ENCODE data around the gene WFIKKN1.
"Not testable (repeated sequence)": the region's sequence is repeated elsewhere in the genome, so short reads cannot be mapped to it uniquely, and the experiment has no call there.

WFIKKN1 gene

GRCh38 chr16:595942-596735 lies 34.6 kb upstream of the WFIKKN1 start:
- DNase-seq, result no peak

DNA sequence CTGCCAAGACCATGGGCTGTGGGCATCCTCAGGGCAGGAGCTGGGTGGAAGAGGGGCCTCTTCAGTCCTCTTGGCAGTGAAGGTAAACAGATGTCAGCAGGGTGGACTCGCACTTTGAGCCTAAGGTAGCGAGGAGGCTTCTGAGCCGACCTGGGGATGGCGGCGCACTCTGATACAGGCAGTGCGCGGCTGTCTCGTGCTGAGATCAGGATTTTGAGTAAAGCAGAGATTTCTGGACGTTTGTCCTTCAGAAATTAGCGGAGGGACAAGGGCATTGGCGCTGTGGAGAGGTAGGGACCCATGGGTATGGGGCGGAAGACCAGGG lies 34.1 kb upstream of the WFIKKN1 start:
- DNase-seq, result no peak

GRCh38 chr16:597655-598054 lies 33.1 kb upstream of the WFIKKN1 start:
- not testable (repeated sequence) for DNase-seq

DNA sequence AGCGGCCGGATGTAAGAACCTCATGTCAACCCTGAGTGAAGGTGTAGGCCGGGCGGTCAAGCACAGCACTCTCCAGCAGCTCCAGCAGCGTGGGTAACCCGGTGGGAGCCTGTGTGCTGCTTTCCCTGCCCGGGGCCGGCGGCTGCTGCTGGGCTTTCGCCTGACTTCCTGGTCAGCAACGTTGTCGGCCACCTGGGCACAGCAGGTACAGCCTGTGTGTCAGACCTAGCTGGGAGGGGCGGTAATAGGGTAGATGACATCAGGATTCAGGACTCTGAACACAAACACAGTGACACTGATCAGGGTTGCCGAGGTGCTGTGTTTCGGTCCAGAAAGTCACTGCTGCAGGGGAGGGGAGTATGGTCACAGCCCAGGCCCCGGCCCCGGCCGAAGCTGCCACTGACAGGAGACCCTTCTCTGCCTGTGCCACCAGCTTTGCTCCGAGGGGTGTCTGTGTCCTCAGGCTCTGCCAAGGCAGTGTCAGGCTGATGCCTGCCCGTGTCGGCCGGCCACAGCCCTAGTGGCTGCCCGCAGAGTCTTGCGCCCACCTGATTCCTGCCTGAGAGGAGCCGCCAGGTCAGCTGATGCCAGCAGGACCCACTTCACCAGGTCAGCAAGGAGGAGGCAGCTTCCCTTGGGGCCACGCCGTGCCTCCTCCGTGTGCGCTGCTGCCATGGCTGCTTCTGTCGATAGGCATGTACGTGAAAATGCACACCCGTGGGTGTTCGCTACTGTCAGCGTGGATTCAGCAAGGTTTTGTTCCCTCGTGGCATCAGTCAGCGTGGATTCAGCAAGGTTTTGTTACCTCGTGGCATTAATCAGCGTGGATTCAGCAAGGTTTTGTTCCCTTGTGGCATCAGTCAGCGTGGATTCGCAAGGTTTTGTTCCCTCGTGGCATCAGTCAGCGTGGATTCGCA lies 31.7 kb upstream of the WFIKKN1 start:
- DNase-seq, result no peak

- no peak for DNase-seq
Measured at GRCh38 chr16:600781-601180, 30.0 kb upstream of the WFIKKN1 start.

GRCh38 chr16:603933-604332 lies 26.9 kb upstream of the WFIKKN1 start:
- DNase-seq, result no peak

GRCh38 chr16:606656-607307 lies 24.0 kb upstream of the WFIKKN1 start:
- DNase-seq, result no peak

GRCh38 chr16:608019-608418 lies 22.8 kb upstream of the WFIKKN1 start:
- no peak for DNase-seq

DNA sequence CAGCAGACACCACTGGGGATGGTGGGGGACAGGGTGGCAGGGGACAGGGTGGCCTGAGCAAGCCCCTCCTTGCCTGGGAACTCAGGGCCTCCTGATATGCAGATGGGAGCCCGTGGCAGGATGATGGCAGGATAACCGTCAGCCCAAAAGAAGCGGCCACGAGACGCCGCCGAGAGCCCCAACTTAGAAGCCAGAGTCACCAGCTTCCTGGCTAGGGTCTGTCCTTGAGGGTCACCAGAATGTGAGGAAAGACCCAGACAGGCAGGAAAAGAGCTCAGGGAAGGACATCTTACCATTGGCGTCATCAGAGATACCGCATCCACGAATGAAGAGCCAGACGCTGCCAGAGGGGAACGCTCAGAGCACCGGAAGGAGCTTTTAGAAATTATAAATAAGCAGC lies 21.5 kb upstream of the WFIKKN1 start:
- DNase-seq, result no peak

DNA sequence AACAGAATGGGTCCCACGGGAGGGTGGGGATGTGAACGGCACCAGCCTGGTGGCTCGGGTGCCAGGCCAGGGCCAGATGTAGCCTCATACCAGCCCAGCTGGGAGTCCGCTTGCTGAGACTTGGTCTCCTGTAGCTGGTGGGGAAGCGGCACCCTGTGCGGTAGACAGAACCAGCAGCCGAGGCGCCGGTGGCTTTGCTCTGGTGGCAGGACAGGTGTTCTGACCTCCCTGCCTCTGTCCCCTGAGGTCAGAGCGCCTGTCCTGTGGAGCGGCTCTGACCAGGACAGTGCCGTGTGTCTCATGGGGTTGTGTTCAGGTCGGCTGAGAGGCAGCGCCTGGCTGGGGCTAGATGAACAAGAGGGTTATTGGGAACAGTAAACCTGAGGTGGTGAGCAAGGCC lies 20.8 kb upstream of the WFIKKN1 start:
- DNase-seq, result no peak

DNA sequence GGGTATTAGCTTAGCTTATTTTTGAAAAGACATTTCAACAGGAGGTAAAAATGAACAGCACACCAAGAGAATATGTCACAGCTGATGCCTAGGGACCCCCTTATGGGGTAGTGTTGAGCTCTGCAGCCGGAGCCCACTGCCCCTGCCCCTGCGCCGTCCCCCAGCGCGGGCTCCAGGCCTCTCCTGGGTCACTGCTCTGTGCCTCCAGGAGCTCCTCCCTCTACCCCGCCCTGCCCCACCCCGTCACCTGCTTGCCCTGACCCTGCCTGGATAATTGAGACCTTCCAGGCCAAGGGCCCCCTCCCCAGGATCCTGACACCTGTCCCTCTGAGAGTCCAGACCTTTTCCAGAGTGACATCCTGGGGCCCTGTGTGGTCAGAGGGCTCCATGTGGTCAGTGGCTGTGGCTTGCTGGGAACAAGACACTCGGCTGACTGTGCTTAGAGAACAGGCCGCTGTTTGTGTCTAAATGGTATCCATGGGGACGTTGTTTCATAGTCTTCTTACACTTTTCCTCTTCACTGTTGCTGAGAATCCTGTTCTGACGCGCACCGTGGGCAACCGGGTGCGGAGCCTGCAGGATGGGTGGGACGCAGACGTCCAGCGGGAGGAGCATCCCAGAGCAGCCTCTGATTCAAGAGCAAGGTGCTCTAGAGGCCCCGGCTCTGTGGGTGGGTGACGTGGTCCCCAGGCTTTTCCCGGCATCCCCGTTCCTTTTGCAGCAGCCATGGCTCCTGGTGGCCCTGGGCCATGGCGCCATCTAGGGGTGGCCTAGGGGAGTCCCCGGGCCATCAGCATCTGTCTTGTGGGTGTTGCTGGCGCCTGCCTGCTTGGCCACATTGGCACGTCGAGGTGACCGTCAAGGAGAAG lies 20.0 kb upstream of the WFIKKN1 start:
- DNase-seq, result peak; percentile 83

DNA sequence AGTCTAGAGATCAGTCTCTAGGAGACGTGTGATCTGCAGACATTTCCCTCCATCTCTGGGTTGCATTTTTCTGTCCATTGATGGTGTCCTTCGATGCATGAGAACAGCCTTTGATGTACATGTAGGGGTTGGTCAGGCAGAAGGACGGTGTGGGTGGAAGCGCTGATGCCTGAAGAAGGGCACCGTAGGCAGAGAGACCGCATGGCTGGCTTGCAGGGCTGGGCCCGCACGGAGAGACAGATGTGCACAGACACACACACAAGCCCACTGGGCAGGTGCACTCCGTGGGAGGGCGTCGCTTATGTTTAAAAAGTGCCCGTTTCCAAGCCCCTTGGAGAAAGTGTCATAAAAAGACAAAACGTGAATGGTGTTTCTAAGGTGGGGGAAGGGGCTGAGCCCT lies 15.7 kb upstream of the WFIKKN1 start:
- no peak for DNase-seq

DNA sequence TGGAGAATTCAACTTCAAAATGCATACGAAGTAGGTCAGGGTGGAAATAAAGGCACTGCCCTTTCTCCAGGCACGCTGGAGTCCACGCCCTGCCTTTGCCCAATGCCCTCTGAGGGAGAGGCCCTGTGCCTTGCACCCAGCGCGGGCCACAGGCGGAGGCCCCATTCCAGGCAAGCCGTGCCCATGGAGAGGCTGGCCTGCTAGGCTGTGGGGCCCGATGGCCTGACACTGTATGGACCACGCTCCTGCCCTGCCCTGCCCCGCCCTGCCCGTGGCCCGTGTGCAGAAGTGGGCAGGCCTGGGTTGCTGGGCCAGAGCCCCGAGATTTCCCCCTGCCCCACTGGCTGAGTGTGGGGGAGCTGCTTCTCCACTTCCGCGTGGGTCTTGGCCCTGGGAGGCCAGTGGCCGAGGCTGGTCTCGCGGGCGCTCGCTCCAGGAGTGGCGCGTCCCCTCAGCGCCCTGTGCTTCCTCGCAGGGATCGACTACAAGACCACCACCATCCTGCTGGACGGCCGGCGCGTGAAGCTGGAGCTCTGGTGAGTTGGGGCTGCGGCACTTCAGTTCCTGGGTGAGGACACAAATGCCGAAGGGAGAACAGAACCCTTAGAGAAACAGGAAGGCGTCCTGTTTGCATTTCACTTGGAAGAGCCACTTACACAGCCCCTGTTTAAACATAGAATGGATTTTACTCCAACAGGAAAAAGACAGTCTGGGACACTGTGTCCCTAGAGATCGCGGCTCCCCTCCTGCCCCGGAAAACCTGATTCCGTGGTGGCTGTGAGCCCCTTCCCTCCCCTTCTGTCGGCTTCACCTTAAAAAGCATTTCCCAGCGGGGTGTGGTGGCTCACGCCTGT lies 13.8 kb upstream of the WFIKKN1 start:
- no peak for DNase-seq

DNA sequence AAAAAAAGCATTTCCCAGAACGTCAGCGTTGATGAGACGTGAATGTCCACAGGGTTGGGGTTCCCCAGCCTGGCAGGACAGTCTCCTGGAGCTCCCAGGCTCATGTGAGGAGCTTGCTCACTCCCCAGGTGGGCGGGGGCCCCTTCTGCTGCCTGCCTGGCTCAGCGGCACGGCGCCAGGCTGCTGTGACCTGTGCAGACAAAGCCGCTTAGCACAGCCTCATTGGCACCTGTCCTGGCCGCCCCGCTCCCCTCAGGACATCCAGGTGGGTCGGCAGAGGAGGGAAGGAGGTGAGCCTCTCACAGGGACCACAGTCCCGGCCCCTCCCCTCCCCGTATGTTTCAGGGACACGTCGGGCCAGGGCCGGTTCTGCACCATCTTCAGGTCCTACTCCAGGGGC lies 12.9 kb upstream of the WFIKKN1 start:
- DNase-seq, result no peak

DNA sequence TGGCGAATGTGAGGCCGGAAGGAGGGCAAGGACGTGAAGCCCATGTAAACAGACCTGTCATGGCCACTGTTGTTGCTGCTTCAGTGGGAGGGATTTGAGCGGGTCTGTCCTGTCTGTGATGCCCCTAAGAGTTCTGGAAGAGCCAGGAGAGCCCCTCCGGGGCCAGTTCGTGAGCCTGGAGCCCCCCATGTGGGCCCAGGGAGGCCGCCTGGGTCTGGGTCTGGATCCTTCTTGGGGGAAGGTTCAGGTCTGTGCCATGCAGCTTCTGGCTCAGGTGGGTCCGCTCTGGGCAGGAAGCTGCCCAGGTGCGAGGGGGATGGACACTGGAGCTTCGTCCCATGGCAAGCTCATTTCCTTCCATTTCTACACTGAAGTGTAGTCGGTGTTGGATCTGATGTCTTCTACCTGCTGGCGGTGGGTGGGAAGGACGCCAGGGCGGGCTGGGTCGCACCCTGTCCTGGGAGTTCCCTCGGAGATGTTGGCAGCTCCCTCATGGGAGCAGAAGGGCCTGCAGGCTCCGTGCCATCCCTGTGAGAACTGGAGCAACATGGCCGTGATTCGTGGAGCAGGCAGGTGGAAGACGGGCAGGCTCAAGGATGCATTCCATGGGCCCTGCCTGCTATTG lies 11.2 kb upstream of the WFIKKN1 start:
- DNase-seq, result no peak

DNA sequence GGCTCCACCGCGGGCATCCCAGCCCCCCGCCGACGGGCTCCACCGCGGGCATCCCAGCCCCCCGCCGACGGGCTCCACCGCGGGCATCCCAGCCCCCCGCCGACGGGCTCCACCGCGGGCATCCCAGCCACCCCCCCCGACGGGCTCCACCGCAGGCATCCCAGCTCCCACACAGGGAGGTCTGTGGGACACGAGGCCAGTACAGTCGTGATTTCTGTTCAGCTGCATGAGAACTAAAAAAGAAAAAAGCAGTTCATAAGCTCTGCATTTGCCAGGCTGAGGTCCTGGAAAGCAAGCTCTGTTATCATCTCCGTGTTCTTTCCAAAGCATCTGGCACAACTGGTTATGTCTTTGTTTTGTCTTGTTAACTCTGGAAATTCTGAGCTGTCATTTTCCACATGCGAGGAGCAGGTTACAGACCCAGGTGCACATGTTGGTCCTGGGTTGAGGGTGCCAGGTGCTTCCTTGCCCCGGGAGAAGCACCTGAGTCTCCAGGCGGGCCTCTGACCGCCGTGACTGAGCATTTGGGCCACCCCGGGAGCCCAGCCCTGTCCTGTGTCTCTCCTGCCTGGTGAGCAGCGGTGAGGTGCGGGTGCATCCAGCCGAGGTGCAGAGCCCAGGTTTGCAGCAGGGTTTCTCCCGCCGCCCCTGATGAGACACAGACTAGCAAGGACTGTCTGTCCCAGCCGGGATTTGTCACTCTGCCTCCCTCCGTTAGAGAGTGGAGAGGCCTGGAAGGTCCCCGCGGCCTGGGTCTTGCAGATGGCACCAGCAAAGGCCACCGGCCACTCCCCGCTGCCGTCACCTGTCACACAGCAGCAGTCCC lies 9.9 kb upstream of the WFIKKN1 start:
- no peak for DNase-seq

GRCh38 chr16:621526-622105 lies 9.2 kb upstream of the WFIKKN1 start:
- no peak for DNase-seq

GRCh38 chr16:622920-623280 lies 7.9 kb upstream of the WFIKKN1 start:
- no peak for DNase-seq

DNA sequence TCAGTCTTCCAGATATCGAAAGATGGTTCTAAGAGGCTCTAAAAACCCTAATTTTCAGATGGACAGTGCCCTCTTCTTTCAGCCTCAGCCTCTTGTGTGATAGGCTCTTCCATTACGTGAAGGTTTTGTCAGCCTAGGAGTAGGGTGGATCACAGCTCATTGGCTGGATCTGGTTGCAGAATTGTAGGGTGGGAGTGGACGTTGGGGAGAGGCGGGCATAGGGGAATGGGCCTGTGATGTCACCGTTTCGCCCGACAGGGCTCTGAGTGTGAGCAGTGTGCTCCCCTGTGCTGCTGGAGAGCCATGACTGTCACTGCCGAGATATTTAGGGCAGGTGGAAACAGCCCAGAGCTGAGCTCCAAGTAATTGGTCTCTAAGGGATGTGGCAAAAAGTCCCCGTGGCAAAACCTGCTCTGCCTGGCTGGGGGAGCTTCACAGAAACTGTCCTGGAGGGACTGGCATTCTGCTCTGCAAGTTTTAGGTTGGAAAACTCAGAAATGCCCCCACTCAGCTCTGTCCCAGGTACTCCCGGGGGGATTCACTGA lies 6.2 kb upstream of the WFIKKN1 start:
- no peak for DNase-seq

All from activated CD8-positive, alpha-beta memory T cell treated with anti-CD3 and anti-CD28 coated beads for 24 hours (primary cell).